Kidney (tissue), 14 donors: ENCODE results near the gene CORIN. TPM values are rescaled to one million over a fixed set of nuclear protein-coding genes. Genes with fewer than 3 reads are reported as not detected.

ENCODE experiments used
- DNase-seq, 5 donors: peaks; one replicate each; pipeline ENCODE4 v3.0.0-alpha.2; 2013 to 2020
- FAIRE-seq: peaks from 2 replicates; lab custom pipeline; 2012; peaks lifted over from hg19 to GRCh38; lab: Jason Lieb, UNC
- H3K27ac ChIP-seq, 2 donors: one replicate each; pipeline ENCODE4 v1.7.0; 2013; ENCODE audit warnings: low read depth in 2 of 2, low read length in 2 of 2, inconsistent platforms in 1 of 2
- H3K27me3 ChIP-seq: one replicate; pipeline ENCODE4 v1.7.1; 2013; ENCODE audit warnings: low read length, inconsistent platforms; ENCODE audit not compliant: control insufficient read depth, insufficient read depth
- H3K36me3 ChIP-seq, 3 donors: one replicate each; pipeline versions ENCODE4 v1.7.0 to v1.7.1; 2013; ENCODE audit warnings: low read length in 3 of 3, control low read depth in 1 of 3, inconsistent platforms in 1 of 3; ENCODE audit not compliant: insufficient read depth in 3 of 3, control insufficient read depth in 2 of 3
- H3K4me1 ChIP-seq, 3 donors: one replicate each; pipeline versions ENCODE4 v1.7.0 to v1.7.1; 2013; ENCODE audit warnings: low read length in 3 of 3, inconsistent platforms in 1 of 3, low read depth in 1 of 3; ENCODE audit not compliant: control insufficient read depth in 2 of 3, insufficient read depth in 2 of 3
- H3K4me3 ChIP-seq, 3 donors: one replicate each; pipeline versions ENCODE4 v1.7.0 to v1.8.1; 2013; ENCODE audit warnings: low read length in 3 of 3, control low read depth in 1 of 3, inconsistent platforms in 1 of 3
- H3K9ac ChIP-seq, 3 donors: one replicate each; pipeline versions ENCODE4 v1.7.0 to v1.7.1; 2013; ENCODE audit warnings: low read length in 3 of 3, control low read depth in 1 of 3, inconsistent platforms in 1 of 3
- H3K9me3 ChIP-seq, 3 donors: one replicate each; pipeline versions ENCODE4 v1.7.0 to v1.7.1; 2013; ENCODE audit warnings: low read length in 3 of 3, control low read depth in 1 of 3, inconsistent platforms in 1 of 3; ENCODE audit not compliant: control insufficient read depth in 2 of 3, insufficient read depth in 1 of 3
- intact Hi-C: fragments of 100-400 bp; cut with DNase I; formaldehyde crosslinking; loops from one replicate; pipeline ENCODE4 v1.11.1; 2022
- polyA plus RNA-seq: library from polyadenylated mRNA; stranded (reverse); fragments of 350-450 nt; fragmentation: Illumina TruSeq; extraction: RNeasy Lipid Tissue Mini Kit (QIAGEN cat#74804); gene quantifications from one replicate; pipeline ENCODE4 v1.2.3, GENCODE V29; 2014; ENCODE audit warnings: low read depth, low replicate concordance; ENCODE audit not compliant: insufficient read depth
- total RNA-seq: library from RNA; stranded (reverse); fragmentation: NEBNext Ultra II Directional; extraction: Animal tissue kit (Norgen Biotek cat#: 25700); gene quantifications from one replicate; pipeline ENCODE4 v1.2.1, GENCODE V29; 2021
- TF ChIP-seq, protein P1 (sequence below): IDR thresholded peaks from 3 replicates; pipeline ENCODE4 v1.5.1; 2012; ENCODE audit warnings: mild to moderate bottlenecking, moderate library complexity, borderline replicate concordance; ENCODE audit not compliant: insufficient read depth; ENCODE audit errors: extremely low read depth
- donor health status: control.
- donor health status: control.
- donor health status: control.
- donor health status: control.
- donor health status: control.
- donor health status: DM: yes; HTN: yes; CAD: no.
- donor health status: Normal renal cell carcinoma (clear cell type).

The CORIN gene
- total and polyA plus RNA-seq, 2 donors from 2014 or later = 0.75 to 2.6 TPM

- Histone ChIP-seq H3K9ac (no peak overlapping the region), H3K4me3 (no peak overlapping the region), H3K27ac (no peak overlapping the region), H3K9me3 (no peaks in the 10 kb centered on the region), H3K36me3 (no peaks in the 10 kb centered on the region), H3K4me1 (no peaks in the 10 kb centered on the region), H3K27me3 (no peaks in the 10 kb centered on the region)
- intact Hi-C loops = no loop called here
- TF ChIP-seq, protein P1, sequence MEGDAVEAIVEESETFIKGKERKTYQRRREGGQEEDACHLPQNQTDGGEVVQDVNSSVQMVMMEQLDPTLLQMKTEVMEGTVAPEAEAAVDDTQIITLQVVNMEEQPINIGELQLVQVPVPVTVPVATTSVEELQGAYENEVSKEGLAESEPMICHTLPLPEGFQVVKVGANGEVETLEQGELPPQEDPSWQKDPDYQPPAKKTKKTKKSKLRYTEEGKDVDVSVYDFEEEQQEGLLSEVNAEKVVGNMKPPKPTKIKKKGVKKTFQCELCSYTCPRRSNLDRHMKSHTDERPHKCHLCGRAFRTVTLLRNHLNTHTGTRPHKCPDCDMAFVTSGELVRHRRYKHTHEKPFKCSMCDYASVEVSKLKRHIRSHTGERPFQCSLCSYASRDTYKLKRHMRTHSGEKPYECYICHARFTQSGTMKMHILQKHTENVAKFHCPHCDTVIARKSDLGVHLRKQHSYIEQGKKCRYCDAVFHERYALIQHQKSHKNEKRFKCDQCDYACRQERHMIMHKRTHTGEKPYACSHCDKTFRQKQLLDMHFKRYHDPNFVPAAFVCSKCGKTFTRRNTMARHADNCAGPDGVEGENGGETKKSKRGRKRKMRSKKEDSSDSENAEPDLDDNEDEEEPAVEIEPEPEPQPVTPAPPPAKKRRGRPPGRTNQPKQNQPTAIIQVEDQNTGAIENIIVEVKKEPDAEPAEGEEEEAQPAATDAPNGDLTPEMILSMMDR = no peak
- no peak for DNase-seq
- no peak for FAIRE-seq
Measured at GRCh38 chr4:47791965-47792364, 45.9 kb downstream of the CORIN start.

DNA sequence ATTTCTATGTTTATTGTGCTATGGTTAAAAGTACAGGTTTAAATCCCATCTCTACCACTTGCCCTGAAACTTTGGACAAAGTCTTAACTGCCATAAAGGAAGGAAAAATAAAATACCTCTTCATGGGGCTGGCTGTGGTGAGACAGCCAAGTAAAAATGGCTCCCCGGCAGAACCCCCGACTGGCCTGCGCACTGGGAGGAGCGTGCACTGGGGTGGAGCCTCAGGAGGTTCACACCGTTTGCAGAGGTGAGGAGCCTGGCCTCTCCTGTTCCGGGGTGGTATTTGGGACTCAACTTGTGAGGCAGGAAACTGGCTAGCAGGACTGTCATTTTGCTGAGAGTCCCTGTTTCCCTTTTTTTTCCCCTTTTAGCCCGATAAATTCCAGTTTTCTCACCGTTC lies 47.8 kb downstream of the CORIN start:
- Histone ChIP-seq H3K36me3 (no peaks in the 10 kb centered on the region), H3K27me3 (no peaks in the 10 kb centered on the region), H3K4me1 (no peaks in the 10 kb centered on the region), H3K4me3 (no peak overlapping the region), H3K9ac (no peak overlapping the region), H3K9me3 (no peaks in the 10 kb centered on the region), H3K27ac (no peak overlapping the region)
- FAIRE-seq (no peak), DNase-seq (no peak)
- intact Hi-C loops = no loop called here
- TF ChIP-seq, protein P1 = no peak

GRCh38 chr4:47788126-47788525 lies 49.7 kb downstream of the CORIN start:
- no peak for FAIRE-seq
- TF ChIP-seq, protein P1 = no peak
- no peaks in the 10 kb centered on the region for H3K4me1 ChIP-seq
- H3K9me3 ChIP-seq = no peaks in the 10 kb centered on the region
- H3K36me3 ChIP-seq = no peaks in the 10 kb centered on the region
- H3K4me3 ChIP-seq = no peak overlapping the region
- no peaks in the 10 kb centered on the region for H3K27me3 ChIP-seq
- DNase-seq = peak in 2 of 5 donors; percentile 10 to 16
- intact Hi-C loops = no loop called here
- H3K27ac ChIP-seq = no peak overlapping the region
- no peak overlapping the region for H3K9ac ChIP-seq

DNA sequence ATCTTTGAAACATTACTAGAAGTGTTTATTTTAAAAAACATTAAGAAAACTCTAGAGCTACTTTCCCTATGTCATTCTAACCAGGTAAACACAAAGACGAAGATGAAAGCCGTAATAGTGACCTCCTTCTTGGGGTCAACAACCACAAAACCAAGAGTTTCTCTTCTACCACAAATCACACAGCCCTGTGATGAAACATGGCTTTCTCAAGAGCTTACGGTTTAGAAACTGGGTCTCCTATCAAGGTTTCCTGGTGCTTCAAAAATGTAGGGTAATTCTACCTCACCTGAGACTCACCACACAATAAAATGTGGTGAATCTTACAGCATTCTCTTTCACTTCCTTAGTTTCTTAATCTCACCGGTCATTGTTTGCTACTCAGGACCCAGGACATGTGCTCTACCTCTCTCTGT lies 50.9 kb downstream of the CORIN start:
- no peak for FAIRE-seq
- H3K36me3 ChIP-seq = no peaks in the 10 kb centered on the region
- DNase-seq = no peak
- no peak overlapping the region for H3K9ac ChIP-seq
- no peaks in the 10 kb centered on the region for H3K4me1 ChIP-seq
- no peak overlapping the region for H3K27ac ChIP-seq
- H3K9me3 ChIP-seq = no peaks in the 10 kb centered on the region
- no peaks in the 10 kb centered on the region for H3K27me3 ChIP-seq
- intact Hi-C loops = no loop called here
- TF ChIP-seq, protein P1 = no peak
- H3K4me3 ChIP-seq = no peak overlapping the region
